Liver (tissue), 3 donors: ENCODE results near the gene RPS6KA5.

ENCODE experiments used
- ATF3 ChIP-seq: IDR thresholded peaks from 2 replicates; pipeline ENCODE4 v1.6.1; 2016; ENCODE audit warnings: antibody characterized with exemption
- CTCF ChIP-seq: fragments of 150-350 bp; IDR thresholded peaks from 2 replicates; pipeline ENCODE4 v1.5.1; 2017; ENCODE audit warnings: improper control_type of control experiment, low read depth, low read length; ENCODE audit not compliant: missing input control
- GABPA ChIP-seq, 2 donors: IDR thresholded peaks in 1 of 2; conservative IDR thresholded peaks in 1 of 2; 2 replicates each; pipeline ENCODE4 v1.6.1; 2016; ENCODE audit warnings: antibody characterized with exemption in 2 of 2, mild to moderate bottlenecking in 1 of 2, moderate library complexity in 1 of 2
- HNF4A ChIP-seq, 2 donors: conservative IDR thresholded peaks; 2 replicates each; pipeline ENCODE4 v1.6.1; 2016; ENCODE audit warnings: antibody characterized with exemption in 2 of 2, mild to moderate bottlenecking in 2 of 2
- JUND ChIP-seq, 2 donors: IDR thresholded peaks; 2 replicates each; pipeline ENCODE4 v1.6.1; 2016; ENCODE audit warnings: antibody characterized with exemption in 2 of 2
- MAX ChIP-seq: IDR thresholded peaks from 2 replicates; pipeline ENCODE4 v1.6.1; 2016; ENCODE audit warnings: antibody characterized with exemption
- RAD21 ChIP-seq, 2 donors: IDR thresholded peaks; 2 replicates each; pipeline ENCODE4 v1.6.1; 2016; ENCODE audit warnings: antibody characterized with exemption in 2 of 2, mild to moderate bottlenecking in 2 of 2
- REST ChIP-seq: IDR thresholded peaks from 2 replicates; pipeline ENCODE4 v1.6.1; 2016; ENCODE audit warnings: antibody characterized with exemption, mild to moderate bottlenecking
- RXRA ChIP-seq, 2 donors: IDR thresholded peaks; 2 replicates each; pipeline ENCODE4 v1.6.1; 2017 to 2018; ENCODE audit warnings: antibody characterized with exemption in 2 of 2, mild to moderate bottlenecking in 1 of 2
- TAF1 ChIP-seq: conservative IDR thresholded peaks from 2 replicates; pipeline ENCODE4 v1.6.1; 2016; ENCODE audit warnings: antibody characterized with exemption, mild to moderate bottlenecking
- YY1 ChIP-seq: IDR thresholded peaks from 2 replicates; pipeline ENCODE4 v1.6.1; 2016; ENCODE audit warnings: antibody characterized with exemption, mild to moderate bottlenecking
- ZBTB33 ChIP-seq: IDR thresholded peaks from 2 replicates; pipeline ENCODE4 v1.6.1; 2016; ENCODE audit warnings: antibody characterized with exemption
- donor health status: healthy.
- donor health status: healthy.

GRCh38 chr14:91018481-91018880, 42.0 kb downstream of the RPS6KA5 start:
- TF ChIP-seq CTCF (no peak), ATF3 (no peak), TAF1 (no peak), ZBTB33 (no peak), MAX (no peak), JUND (IDR thresholded peaks at IDR 0.05) (no peak), RAD21 (IDR thresholded peaks at IDR 0.05) (no peak), YY1 (no peak), REST (no peak), GABPA (IDR thresholded peaks at IDR 0.05 in 1 of 2, conservative IDR thresholded peaks at IDR 0.05 in 1 of 2) (no peak), RXRA (IDR thresholded peaks at IDR 0.05) (no peak), HNF4A (conservative IDR thresholded peaks at IDR 0.05) (no peak)
